Measurements from ENCODE around the gene LPP. TPM values are rescaled to one million over a fixed set of nuclear protein-coding genes. Genes with fewer than 3 reads are reported as not detected.
A peak's percentile ranks its signal among the peaks of the same experiment; 100 is the strongest.

Gene LPP
- total RNA-seq, 1 experiment from 2014 or later: 17.4 TPM

DNA sequence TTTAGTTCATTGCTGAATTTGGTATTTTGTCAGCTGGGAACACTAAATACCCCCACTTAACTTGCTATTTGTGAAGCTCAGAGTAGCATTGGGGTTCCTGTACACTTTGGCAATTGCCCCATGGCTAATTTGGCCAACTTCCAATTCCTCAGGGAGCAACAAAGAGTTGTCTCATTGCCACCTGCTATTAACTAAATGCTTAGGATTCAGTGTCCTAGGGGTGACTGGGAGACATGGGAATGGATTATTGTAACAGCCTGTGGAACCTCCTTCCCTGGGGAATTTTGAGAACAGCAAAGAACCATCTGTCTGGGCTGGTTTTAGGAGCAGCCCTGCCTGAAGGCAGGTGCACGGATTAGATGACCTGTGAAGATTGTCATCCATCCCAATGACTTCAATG lies 580.4 kb downstream of the LPP start:
- no peak for DNase-seq (ENCODE audit: low read depth)

DNA sequence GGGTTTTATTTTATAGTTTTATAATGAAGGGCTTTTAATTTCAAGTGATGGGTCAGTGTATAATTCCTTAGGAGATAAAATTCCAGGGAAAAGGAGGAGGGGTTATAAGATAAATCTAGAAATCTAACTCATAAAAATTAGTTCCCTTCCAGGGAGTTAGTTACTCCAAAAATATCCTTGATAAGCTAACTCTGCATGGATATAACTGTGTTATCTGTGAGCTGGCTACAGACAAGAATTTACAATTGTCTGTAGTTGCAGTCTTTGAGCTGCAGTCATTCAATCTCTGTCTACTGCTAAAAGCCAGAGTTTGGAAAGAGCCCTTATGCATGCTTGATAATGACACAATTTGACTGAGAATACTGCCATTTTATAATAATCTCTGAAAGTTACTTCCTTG lies 585.6 kb downstream of the LPP start:
- no peak for DNase-seq (ENCODE audit: low read depth)

DNA sequence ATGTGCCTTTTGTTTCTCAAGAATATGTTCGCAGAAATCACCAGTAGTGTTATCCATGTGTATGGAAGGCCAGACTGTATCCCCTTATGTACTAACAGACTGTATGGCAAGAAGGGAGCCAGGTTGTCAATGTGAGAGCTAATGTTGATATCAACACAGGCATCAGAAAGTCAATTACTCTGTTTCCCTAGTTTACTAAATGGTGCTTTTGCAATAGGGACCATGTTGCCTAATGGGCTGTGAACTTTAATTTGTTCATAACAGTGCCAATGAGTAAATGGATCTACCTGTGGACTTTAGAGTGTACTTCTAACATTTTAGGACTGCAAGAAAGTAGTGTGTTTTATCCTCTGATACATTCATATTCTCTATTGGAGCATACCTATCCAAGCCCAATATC lies 586.1 kb downstream of the LPP start:
- DNase-seq (ENCODE audit: low read depth): no peak

DNA sequence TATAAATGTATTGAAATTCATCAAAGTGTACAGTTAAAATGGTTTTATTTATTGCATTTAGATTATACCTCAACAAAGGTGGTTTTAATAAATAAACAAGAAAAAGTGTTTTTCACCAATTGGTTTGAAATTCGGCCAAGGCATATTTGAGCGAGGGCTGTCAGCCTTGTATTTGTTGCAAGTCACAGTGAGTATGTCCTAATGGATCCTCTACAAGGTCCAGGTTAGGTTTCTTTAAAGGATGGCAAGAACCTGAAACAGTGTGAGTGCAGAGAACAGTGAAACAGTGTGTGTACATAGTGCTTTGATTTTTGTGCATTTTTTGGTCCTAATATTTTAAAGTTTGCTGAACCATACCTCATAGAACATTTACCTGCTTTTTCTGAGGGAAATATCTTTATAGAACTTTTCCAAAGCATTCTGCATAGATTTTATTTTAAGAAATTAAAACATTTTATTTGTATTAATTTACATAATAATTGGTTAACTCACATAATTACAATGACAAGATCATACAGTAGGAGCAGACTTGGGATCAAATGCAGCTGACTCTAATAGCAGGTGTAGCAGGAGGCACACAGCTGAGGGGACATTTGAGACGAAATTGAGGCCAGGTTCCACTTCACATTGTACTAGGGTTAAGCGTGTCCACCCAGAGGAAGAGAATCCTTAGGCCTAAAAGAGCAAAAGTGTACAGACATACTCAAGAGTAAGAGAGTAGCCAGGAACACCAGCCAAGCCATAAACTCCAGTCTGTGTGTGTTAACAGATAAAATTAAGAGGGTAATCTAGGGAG lies 589.0 kb downstream of the LPP start:
- DNase-seq (ENCODE audit: low read depth): no peak

DNA sequence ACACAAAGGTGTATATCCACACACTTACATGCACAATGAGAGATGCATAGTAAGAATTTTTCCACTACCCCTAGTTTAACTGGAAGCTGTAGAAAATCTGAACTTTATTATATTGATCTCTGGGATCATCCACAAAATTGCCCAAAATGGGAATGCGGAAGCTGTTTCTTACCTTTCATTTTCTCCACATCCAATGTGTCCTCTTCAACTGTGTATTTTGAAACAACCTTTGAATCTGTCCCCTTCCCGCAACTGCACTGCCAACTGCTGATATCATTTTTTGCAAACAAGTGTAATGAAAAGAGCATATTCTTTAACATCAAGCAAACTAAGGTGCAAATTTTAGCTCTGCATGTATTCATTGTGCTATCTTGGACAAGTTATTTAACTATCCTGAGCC lies 590.2 kb downstream of the LPP start:
- no peak for DNase-seq (ENCODE audit: low read depth)

DNA sequence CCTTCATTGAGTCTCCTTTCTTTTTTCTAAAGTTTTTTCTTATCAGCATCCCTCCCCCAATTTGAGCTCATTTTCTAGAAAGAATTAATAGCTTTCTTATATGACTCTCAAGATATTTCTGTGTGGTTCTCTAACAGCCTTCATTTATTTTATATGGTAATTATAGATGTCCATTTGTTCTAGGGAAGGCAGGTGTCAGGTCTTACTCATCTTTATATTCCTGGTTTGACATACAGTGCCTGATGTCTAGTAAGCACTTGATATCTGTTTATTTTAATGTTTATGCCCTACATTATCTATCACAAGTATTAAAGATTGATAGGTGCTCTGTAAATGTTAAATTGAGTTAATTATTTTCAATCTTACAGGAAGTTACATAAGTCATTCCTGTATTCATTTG lies 591.1 kb downstream of the LPP start:
- no peak for DNase-seq (ENCODE audit: low read depth)

DNA sequence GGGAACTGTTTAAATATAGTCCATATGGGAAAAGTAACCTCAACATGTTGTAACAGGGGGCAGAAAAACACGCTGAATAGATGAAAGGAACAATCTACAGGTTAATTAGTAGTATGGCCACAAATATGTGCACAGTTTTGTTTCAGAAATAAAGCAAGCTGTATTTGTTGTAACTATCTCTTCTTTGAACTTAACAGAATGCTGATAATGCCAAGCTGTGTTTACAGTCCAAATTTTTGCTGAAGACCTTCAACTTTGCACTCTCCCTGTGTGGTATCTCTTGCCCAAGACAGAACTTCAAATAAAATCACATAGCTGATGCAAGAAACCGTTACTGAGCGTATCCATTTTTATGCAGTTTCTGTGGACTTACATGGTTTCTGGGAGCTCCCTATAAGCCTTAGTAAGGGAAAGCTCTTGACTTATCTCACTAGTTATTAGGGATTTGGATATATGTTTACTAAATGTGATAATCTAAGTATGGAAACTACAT lies 592.4 kb downstream of the LPP start:
- DNase-seq (ENCODE audit: low read depth): no peak

DNA sequence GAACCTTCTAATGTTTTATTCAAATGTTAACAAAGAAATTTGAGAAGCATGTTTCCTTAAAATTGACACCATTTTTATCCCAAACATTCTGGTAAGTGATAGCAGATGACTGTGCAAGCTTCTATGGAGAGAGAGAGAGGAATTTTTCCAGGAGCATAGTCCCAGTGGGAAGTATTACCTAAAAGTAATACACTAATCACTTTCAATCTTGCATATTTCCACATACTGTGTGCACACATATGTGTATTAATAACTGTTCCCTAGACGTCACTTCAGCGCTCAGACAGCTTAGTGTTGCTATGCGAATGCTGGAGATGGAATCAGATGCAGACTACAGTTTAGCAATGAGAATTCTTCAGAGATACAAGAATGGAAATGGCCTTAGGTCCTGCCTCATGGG lies 593.5 kb downstream of the LPP start:
- no peak for DNase-seq (ENCODE audit: low read depth)

DNA sequence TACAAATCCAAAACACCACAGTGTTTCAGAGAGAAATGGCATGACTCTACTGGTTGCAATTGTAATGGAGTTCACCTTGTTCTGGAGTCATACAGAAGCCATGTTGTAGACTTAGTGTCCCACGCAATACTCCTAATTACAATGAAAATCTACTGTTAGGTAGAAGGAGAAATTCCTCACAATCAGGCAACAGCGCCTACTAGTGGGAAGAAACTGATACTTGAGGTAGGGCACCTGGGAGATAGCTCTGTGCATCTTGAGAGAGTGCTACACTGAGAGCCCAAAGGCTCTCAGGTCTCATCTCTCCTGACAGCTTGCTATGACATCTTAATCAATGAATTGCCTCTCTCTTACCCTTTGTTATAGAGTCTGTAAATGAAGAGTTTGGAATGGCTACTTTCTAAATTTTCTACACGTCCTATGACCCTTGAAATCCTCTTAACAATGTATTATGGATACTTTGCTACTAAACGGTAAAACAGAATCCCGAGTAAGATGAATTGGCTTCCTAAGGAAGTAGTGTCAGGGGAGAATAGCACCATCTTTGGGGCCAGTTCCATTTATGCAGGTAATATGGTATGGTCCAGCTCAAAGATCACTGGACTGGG lies 595.2 kb downstream of the LPP start:
- DNase-seq (ENCODE audit: low read depth): peak; percentile 34

DNA sequence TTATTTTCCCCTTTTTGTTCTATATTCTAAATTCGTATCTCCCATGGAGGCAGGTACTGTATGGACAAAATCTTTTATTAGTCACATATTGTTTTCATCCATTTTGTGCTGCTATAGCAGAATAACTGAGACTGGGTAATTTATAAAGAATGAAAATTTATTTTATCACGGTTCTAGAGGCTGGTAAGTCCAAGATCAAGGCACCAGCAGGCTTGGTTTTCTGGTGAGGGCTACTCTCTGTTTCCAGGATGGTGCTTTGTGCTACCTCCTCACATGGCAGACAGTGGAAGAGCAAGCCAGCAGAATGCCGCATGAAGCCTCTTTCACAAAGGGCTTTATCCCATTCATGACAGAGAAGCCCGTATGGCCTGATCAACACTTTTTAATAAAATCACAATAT lies 595.9 kb downstream of the LPP start:
- DNase-seq (ENCODE audit: low read depth): no peak

DNA sequence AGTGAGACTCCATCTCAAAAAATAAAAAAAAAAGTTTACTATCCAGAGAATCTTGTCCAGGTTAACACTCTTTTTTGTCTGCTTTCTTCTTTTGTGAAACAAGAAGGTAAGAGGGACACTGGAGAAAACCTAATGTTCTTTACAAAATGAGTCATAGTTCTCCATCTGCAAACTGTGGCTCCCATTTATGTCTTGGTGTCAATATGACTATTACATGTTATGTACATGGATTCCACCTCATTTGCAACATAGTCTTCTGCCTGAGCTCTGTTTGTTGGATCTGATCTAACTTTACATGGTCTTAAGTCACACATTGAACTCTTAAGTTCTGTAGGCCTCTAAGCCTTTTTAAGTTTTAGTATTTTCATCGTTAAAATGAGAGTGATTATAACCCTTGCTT lies 596.7 kb downstream of the LPP start:
- no peak for DNase-seq (ENCODE audit: low read depth)

DNA sequence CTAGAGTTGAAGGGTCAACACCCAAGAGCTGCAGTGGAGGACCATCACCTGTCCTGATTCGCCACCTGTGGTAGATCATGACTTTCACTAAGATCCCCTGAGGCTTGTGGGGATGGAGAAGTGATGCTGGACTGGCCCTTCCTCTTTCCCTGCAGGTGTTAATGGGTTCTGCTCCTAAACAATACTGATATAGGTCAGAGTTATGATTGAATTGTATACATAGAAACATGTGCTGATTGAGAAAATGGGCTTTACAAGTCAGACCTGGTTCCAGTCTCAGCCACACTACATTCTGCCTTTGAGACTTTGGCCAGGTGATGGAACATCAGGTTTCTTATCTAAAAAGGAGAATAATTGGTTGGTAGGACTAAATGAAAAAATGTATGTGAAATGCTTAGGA lies 598.9 kb downstream of the LPP start:
- no peak for DNase-seq (ENCODE audit: low read depth)

DNA sequence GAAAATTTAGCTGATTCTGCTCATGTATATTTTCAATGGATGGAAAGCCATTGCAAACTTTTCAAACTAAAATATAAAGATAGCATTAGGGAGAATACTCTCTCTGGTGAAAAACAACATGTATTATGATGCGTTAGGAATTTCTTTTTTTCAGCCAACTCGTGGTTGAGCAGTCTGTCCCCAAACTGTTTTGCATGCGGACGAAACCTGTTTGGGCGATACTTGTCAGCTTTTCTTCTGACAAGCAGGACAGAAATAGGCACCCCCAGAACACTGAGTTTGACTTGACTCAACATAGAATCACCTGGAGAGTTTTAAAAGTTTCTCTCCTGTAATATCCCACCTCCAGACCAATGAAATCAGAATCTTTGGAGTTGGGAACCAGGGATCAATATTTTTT lies 600.3 kb downstream of the LPP start:
- no peak for DNase-seq (ENCODE audit: low read depth)

DNA sequence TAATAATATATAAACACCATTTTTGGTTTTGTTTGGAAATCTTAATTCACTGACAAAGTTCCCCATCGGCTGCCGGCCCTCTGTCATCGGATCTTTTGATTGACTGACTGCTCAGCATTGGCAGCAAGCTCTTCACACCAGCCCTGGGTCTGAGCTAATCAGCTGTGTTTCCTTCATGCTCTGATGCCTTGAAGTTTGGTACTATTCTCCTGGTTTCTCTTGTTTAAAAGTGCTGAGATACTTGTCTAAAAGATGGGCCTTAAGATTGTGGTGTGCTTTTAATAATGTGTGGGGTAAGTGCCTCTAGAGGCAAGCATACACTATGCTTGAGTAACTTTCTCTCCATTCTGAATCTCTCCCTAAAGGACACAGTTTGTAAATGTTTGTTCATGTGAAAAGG lies 602.3 kb downstream of the LPP start:
- no peak for DNase-seq (ENCODE audit: low read depth)

DNA sequence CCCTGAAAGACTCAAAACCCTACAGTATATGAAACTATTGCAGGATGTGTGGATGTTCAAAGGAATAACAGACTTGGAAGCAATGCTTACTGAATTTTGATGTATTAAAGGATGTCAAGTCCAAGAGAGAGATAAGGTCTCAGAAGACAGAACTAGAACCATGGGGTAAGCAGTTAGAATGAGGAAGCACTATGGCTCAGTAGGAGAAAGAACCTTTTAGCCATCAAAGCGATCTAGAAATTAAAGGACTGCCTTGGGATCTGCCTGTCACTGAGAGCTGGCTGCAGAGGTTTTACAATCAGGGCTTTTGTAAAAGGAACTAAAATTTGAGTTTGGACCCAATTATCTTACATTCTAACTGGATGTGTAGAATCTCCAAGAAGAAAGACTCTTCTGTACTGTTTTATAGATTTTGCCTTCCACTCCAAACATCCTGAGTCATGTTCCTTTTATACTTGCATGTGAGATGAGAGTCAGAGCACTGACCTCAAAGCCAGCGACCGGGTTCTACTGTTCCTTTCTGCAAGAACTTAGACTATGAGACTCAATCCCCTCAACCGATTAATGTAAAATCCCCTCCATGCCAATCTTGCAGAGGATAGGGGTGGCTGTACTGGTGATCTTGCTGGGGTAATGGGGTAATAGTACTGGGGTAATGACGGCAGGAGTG lies 605.5 kb downstream of the LPP start:
- no peak for DNase-seq (ENCODE audit: low read depth)

DNA sequence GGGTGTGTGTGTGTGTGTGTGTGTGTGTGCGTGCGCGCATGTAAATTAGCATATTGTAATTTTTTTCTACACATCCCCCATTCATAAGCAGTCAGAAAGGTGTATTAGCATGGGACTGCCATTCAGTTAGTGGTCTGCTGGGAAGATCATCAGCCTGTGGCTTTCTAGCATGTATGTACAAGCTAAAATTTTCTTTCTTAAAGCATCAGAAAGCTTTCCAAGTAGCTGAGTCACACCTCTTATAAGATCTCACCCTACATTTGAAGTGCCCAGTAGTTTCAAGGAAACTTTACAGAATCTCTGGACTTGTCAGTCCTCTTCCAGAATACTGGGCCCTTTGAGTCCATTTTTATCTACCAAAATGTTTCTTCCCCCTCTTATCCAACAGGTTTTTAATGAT lies 606.5 kb downstream of the LPP start:
- DNase-seq (ENCODE audit: low read depth): peak; percentile 37

DNA sequence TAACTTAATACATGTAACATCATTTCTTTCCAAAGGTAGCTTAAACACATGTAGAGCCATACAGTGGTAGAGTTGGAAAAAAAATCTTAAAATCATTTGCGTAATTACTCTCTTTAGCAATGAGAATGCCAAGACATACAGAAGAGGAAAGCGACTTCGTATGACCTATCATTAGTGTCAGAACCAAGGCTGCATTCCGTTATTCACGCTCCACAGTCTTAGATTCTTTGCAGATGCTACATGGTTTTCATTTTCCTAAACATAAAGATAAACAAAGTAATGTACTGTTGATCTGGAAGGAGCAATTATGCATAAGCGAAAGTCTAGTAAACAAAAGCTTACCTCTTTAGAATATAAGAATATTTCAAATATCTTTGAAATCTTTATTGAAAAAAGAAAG lies 607.5 kb downstream of the LPP start:
- no peak for DNase-seq (ENCODE audit: low read depth)

DNA sequence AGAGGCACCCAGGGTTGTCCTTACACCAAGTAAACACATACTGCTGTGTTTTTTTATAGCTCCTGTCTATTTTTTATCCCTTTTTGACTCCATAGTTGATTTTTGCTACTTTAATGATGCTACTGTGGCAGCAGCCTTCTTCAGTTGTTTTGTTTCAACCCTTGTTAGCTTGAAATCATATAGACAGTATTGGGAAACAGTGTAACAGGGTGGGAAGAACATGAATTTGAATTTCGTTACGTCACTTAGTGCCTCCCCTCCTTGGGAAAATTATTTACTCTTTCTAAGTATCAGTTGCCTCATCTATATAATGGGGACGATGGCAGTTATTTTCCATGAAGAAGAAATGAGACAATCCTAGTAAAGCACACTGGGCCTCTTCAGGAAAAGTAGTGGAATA lies 608.0 kb downstream of the LPP start:
- no peak for DNase-seq (ENCODE audit: low read depth)

DNA sequence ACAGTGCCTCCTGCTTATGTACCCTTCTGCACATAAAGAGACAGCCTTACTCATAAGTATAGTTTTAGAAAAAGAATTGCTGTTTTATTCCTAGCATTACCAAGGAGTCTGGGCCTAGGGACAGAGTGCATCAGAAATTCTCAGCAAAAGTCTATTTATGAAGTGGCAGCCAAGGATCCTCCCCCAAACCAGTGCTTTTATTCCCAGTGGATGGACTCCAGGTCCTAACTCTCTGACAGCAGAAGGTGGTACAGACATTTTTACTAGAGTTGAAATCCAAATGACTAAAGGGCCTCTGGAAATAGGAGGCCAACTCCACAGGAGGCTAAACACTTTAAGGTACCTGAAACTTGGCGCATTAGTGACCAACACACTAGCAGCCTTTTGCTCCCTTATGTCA lies 610.7 kb downstream of the LPP start:
- no peak for DNase-seq (ENCODE audit: low read depth)

DNA sequence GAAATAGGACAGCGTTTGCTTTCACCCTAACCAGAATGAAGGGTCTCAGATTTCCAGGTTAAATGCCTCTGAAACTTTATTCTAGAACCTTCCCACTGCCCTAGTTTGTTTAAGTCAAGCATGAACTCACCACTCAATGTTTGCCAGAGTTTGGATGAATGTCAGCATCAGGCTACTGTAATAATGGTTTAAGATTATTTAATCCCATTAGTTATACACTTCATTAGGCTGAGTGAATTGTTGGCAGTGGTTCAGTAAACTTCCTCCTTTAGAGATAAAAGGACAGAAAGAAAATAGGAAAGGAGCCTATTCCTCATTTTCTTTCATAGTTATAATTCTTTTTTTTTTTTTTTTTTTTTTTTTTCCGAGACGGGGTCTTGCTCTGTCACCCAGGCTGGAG lies 615.9 kb downstream of the LPP start:
- no peak for DNase-seq (ENCODE audit: low read depth)

DNA sequence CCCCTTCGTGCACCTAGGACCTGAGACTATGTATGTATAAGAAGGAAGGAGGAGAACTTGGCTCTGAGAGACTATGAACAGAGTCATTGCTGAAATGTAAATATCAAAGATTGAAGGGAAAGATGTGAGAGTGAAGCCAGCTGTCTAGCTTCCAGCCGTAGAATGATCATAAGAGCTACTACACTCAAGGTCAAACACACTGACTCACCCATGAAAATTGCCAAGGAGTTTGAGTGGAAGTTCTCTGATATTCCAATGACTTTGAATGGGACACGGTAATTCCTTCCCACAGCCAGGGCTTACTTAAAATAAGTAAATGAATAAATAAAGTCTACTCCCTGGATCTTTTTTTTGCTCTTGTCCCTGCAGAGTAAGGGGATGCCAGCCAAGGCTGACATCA lies 618.9 kb downstream of the LPP start:
- peak; percentile 70 for DNase-seq (ENCODE audit: low read depth)

DNA sequence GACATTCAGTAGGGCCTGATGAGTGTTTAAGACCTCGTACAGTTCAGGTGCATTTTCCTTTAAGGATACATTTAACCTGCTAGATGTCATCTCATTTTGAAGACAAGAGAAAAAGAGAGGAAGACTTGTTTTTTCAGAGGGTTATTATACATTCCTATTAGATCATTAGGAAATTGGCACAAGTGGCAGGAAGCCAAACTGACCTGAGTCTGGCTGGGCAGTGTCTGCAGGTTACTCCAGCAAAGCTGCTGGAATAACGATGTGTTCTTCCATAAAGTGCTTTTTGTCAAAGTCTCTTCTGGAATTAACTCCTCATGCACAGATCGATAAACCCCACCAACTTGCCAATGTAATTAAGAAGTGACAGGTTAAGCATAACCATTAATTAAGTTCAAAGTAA lies 621.5 kb downstream of the LPP start:
- no peak for DNase-seq (ENCODE audit: low read depth)

DNA sequence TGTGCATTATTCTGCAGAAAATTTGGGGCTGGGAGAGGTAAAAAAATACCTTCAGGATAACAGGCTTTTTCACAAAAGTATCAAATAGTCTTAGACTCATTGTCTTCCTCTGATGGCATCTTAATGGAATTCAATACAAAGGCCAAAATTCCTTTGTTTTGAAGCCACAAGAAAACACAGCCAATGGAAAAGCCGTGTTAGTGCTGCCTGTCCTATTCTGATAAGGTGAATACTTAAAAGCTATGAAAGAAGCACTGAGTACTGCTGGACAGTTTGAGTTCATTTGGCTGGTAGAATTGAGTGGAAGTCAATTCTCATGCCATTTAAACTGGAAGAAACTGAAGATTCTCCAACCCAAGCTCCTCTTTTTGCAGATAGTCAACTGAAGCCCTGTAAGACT lies 622.5 kb downstream of the LPP start:
- peak; percentile 68 for DNase-seq (ENCODE audit: low read depth)
